ENCODE data around the gene CSNK1G1.

Gene CSNK1G1

GRCh38 chr15:64251658-64252057 is 104.3 kb downstream of the CSNK1G1 start:
- TF ChIP-seq CTCF (conservative IDR thresholded peaks at IDR 0.05) (no peak), ZFX (IDR thresholded peaks at IDR 0.05) (no peak)
- H3K27ac ChIP-seq: no peak overlapping the region

GRCh38 chr15:64251121-64251520 is 104.9 kb downstream of the CSNK1G1 start:
- TF ChIP-seq CTCF (conservative IDR thresholded peaks at IDR 0.05): no peak
- no peak for TF ChIP-seq ZFX (IDR thresholded peaks at IDR 0.05)
- no peak overlapping the region for H3K27ac ChIP-seq

- H3K27ac ChIP-seq: no peak overlapping the region
- TF ChIP-seq ZFX (IDR thresholded peaks at IDR 0.05) (no peak), CTCF (conservative IDR thresholded peaks at IDR 0.05) (no peak)
Observed at GRCh38 chr15:64249883-64250575, 105.9 kb downstream of the CSNK1G1 start.

GRCh38 chr15:64249406-64249805 is 106.6 kb downstream of the CSNK1G1 start:
- no peak overlapping the region for H3K27ac ChIP-seq
- TF ChIP-seq ZFX (IDR thresholded peaks at IDR 0.05) (no peak), CTCF (conservative IDR thresholded peaks at IDR 0.05) (no peak)

- TF ChIP-seq CTCF (conservative IDR thresholded peaks at IDR 0.05): no peak
- TF ChIP-seq ZFX (IDR thresholded peaks at IDR 0.05): no peak
- no peak overlapping the region for H3K27ac ChIP-seq
Observed at GRCh38 chr15:64247906-64248541, 107.9 kb downstream of the CSNK1G1 start.

GRCh38 chr15:64247535-64247905 is 108.5 kb downstream of the CSNK1G1 start:
- TF ChIP-seq CTCF (conservative IDR thresholded peaks at IDR 0.05): no peak
- TF ChIP-seq ZFX (IDR thresholded peaks at IDR 0.05): no peak
- no peak overlapping the region for H3K27ac ChIP-seq

GRCh38 chr15:64246364-64247189 is 109.4 kb downstream of the CSNK1G1 start:
- no peak overlapping the region for H3K27ac ChIP-seq
- TF ChIP-seq CTCF (conservative IDR thresholded peaks at IDR 0.05) (no peak), ZFX (IDR thresholded peaks at IDR 0.05) (no peak)
